OCI-LY7 (cell line): Measurements from ENCODE around the gene RSRP1.

ENCODE experiments used
- EZH2phosphoT487 ChIP-seq: fragments of 200-600 bp; sonication (generic); IDR thresholded peaks from 2 replicates; pipeline ENCODE4 v1.6.1; 2018; ENCODE audit warnings: low read depth, borderline replicate concordance, mild to moderate bottlenecking, mixed run types, antibody characterized with exemption, low read length, moderate library complexity, mixed read lengths
- TF ChIP-seq, protein P1 (sequence below): fragments of 200-600 bp; sonication (generic); conservative IDR thresholded peaks from 2 replicates; pipeline ENCODE4 v1.5.1; 2014; ENCODE audit warnings: mild to moderate bottlenecking, antibody characterized with exemption, low read length, moderate library complexity, mixed read lengths

DNA sequence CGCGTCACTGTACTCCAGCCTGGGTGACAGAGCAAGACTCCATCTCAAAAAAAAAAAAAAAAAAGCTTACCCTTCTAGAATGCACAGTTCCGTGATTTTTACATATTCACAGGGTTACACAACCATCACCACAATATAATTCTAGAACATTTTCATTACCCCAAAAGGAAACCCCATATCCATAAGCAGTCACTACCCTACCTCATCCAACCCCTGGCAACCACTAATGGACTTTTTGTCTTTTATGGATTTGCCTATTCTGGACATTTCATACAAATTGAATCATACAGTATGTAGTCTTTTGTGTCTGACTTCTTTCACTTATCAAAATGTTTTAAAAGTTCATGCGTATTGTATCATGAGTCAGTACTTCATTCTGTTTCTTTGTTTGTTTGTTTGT, 37.7 kb downstream of the RSRP1 start:
- TF ChIP-seq, protein P1, sequence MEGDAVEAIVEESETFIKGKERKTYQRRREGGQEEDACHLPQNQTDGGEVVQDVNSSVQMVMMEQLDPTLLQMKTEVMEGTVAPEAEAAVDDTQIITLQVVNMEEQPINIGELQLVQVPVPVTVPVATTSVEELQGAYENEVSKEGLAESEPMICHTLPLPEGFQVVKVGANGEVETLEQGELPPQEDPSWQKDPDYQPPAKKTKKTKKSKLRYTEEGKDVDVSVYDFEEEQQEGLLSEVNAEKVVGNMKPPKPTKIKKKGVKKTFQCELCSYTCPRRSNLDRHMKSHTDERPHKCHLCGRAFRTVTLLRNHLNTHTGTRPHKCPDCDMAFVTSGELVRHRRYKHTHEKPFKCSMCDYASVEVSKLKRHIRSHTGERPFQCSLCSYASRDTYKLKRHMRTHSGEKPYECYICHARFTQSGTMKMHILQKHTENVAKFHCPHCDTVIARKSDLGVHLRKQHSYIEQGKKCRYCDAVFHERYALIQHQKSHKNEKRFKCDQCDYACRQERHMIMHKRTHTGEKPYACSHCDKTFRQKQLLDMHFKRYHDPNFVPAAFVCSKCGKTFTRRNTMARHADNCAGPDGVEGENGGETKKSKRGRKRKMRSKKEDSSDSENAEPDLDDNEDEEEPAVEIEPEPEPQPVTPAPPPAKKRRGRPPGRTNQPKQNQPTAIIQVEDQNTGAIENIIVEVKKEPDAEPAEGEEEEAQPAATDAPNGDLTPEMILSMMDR = no peak
- no peak for TF ChIP-seq EZH2phosphoT487
